SK-N-SH treated with all-trans-retinoic acid at 6 μM for 48 hours (cell line): ENCODE results near the gene KRT80.

Experiments
- ATAC-seq: fragments of 200-7000 bp; cut with Tn5 transposase; 3 replicates; pipeline ENCODE4 v1.9.1; 2020; ENCODE audit warnings: mild to moderate bottlenecking, moderate library complexity
- ARNTL ChIP-seq: fragments of 450-650 bp; formaldehyde crosslinking; IDR thresholded peaks from 2 replicates; pipeline ENCODE4 v1.5.0; 2020; ENCODE audit warnings: low read depth, mild to moderate bottlenecking, moderate library complexity, borderline replicate concordance
- BACH2 ChIP-seq: fragments of 250-450 bp; sonication (Bioruptor Pico); IDR thresholded peaks from 2 replicates; pipeline ENCODE4 v1.9.0; 2021; ENCODE audit warnings: mild to moderate bottlenecking, borderline replicate concordance
- CSDC2 ChIP-seq: fragments of 250-450 bp; sonication (Bioruptor Pico); IDR thresholded peaks from 2 replicates; pipeline ENCODE4 v1.5.0; 2020; ENCODE audit warnings: mild to moderate bottlenecking, moderate library complexity
- ESRRG ChIP-seq: fragments of 250-450 bp; sonication (Bioruptor Pico); IDR thresholded peaks from 2 replicates; pipeline ENCODE4 v1.6.1; 2021; ENCODE audit warnings: mild to moderate bottlenecking
- GLIS3 ChIP-seq: fragments of 250-450 bp; sonication (Bioruptor Pico); IDR thresholded peaks from 2 replicates; pipeline ENCODE4 v1.5.0; 2020; ENCODE audit warnings: mild to moderate bottlenecking, moderate library complexity
- ISL1 ChIP-seq: fragments of 250-450 bp; sonication (Bioruptor Pico); IDR thresholded peaks from 2 replicates; pipeline ENCODE4 v2.1.2; 2022; ENCODE audit warnings: mild to moderate bottlenecking, moderate library complexity
- PATZ1 ChIP-seq: fragments of 250-450 bp; sonication (Bioruptor Pico); IDR thresholded peaks from 2 replicates; pipeline ENCODE4 v1.8.0; 2020; ENCODE audit warnings: mild to moderate bottlenecking, moderate library complexity, borderline replicate concordance
- RARB ChIP-seq: fragments of 250-450 bp; sonication (Bioruptor Pico); IDR thresholded peaks from 2 replicates; pipeline ENCODE4 v1.8.0; 2021; ENCODE audit warnings: mild to moderate bottlenecking, moderate library complexity
- SNAI2 ChIP-seq: fragments of 250-450 bp; sonication (Bioruptor Pico); IDR thresholded peaks from 2 replicates; pipeline ENCODE4 v1.5.0; 2020; ENCODE audit warnings: mild to moderate bottlenecking, moderate library complexity
- TCF4 ChIP-seq: fragments of 250-450 bp; sonication (Bioruptor Pico); IDR thresholded peaks from 2 replicates; pipeline ENCODE4 v1.8.0; 2021; ENCODE audit warnings: mild to moderate bottlenecking, moderate library complexity, borderline replicate concordance
- TOX ChIP-seq: fragments of 250-450 bp; sonication (Bioruptor Pico); IDR thresholded peaks from 2 replicates; pipeline ENCODE4 v1.8.0; 2021; ENCODE audit warnings: mild to moderate bottlenecking, moderate library complexity, borderline replicate concordance
- TSHZ2 ChIP-seq: fragments of 250-450 bp; sonication (Bioruptor Pico); IDR thresholded peaks from 2 replicates; pipeline ENCODE4 v1.5.0; 2020; ENCODE audit warnings: mild to moderate bottlenecking, moderate library complexity
- ZC3H10 ChIP-seq: fragments of 250-450 bp; sonication (Bioruptor Pico); IDR thresholded peaks from 2 replicates; pipeline ENCODE4 v1.5.1; 2021; ENCODE audit warnings: mild to moderate bottlenecking, moderate library complexity
- ZFP3 ChIP-seq: fragments of 250-450 bp; sonication (Bioruptor Pico); IDR thresholded peaks from 2 replicates; pipeline ENCODE4 v1.5.0; 2020; ENCODE audit warnings: mild to moderate bottlenecking, moderate library complexity
- ZFP30 ChIP-seq: fragments of 450-650 bp; formaldehyde crosslinking; IDR thresholded peaks from 2 replicates; pipeline ENCODE4 v1.5.0; 2022; ENCODE audit warnings: mild to moderate bottlenecking, moderate library complexity
- ZNF565 ChIP-seq: fragments of 450-650 bp; formaldehyde crosslinking; conservative IDR thresholded peaks from 2 replicates; pipeline ENCODE4 v1.5.0; 2020; ENCODE audit warnings: low read depth, mild to moderate bottlenecking, moderate library complexity
- ZNF70 ChIP-seq: fragments of 450-650 bp; formaldehyde crosslinking; IDR thresholded peaks from 2 replicates; pipeline ENCODE4 v1.5.0; 2020; ENCODE audit warnings: mild to moderate bottlenecking, moderate library complexity
- ZNF8 ChIP-seq: fragments of 450-650 bp; formaldehyde crosslinking; IDR thresholded peaks from 2 replicates; pipeline ENCODE4 v1.5.0; 2020; ENCODE audit warnings: mild to moderate bottlenecking, moderate library complexity
- TF ChIP-seq, protein P1 (sequence below): fragments of 250-450 bp; sonication (Bioruptor Pico); IDR thresholded peaks from 2 replicates; pipeline ENCODE4 v1.5.1; 2020; ENCODE audit warnings: low read depth, mild to moderate bottlenecking, moderate library complexity
- TF ChIP-seq, protein P2 (sequence below): fragments of 250-450 bp; sonication (Bioruptor Pico); IDR thresholded peaks from 2 replicates; pipeline ENCODE4 v1.8.0; 2021; ENCODE audit warnings: low read depth, mild to moderate bottlenecking, moderate library complexity, borderline replicate concordance
- TF ChIP-seq, protein P3 (sequence below): fragments of 250-450 bp; sonication (Bioruptor Pico); IDR thresholded peaks from 2 replicates; pipeline ENCODE4 v1.5.1; 2021; ENCODE audit warnings: mild to moderate bottlenecking, moderate library complexity

Gene KRT80

DNA sequence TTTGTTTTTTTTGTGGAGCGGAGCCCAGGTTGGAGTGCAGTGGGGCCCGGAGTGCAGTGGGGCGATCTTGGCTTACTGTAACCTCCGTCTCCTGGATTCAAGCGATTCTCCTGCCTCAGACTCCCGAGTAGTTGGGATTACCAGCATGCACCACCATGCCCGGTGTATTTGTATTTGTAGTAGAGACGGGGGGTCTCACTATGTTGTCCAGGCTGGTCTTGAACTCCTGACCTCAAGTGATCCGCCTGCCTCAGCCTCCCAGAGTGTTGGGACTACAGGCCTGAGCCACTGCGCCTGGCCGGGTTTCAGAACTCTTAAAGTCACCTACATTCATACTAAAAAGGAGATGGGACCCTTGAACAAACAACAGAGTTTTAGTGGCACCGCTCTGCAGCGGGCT lies 52.7 kb downstream of the KRT80 start:
- no peak for TF ChIP-seq SNAI2 (CRISPR knock-in tag)
- TF ChIP-seq ZC3H10 (CRISPR knock-in tag): no peak
- no peak for TF ChIP-seq TCF4 (CRISPR knock-in tag)
- no peak for TF ChIP-seq ZFP30 (CRISPR knock-in tag)
- no peak for TF ChIP-seq PATZ1 (CRISPR knock-in tag)
- TF ChIP-seq, protein P1, sequence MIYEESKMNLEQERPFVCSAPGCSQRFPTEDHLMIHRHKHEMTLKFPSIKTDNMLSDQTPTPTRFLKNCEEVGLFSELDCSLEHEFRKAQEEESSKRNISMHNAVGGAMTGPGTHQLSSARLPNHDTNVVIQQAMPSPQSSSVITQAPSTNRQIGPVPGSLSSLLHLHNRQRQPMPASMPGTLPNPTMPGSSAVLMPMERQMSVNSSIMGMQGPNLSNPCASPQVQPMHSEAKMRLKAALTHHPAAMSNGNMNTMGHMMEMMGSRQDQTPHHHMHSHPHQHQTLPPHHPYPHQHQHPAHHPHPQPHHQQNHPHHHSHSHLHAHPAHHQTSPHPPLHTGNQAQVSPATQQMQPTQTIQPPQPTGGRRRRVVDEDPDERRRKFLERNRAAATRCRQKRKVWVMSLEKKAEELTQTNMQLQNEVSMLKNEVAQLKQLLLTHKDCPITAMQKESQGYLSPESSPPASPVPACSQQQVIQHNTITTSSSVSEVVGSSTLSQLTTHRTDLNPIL (CRISPR knock-in tag): no peak
- TF ChIP-seq RARB: no peak
- TF ChIP-seq ZNF8 (CRISPR knock-in tag): no peak
- no peak for TF ChIP-seq TSHZ2 (CRISPR knock-in tag)
- TF ChIP-seq, protein P2, sequence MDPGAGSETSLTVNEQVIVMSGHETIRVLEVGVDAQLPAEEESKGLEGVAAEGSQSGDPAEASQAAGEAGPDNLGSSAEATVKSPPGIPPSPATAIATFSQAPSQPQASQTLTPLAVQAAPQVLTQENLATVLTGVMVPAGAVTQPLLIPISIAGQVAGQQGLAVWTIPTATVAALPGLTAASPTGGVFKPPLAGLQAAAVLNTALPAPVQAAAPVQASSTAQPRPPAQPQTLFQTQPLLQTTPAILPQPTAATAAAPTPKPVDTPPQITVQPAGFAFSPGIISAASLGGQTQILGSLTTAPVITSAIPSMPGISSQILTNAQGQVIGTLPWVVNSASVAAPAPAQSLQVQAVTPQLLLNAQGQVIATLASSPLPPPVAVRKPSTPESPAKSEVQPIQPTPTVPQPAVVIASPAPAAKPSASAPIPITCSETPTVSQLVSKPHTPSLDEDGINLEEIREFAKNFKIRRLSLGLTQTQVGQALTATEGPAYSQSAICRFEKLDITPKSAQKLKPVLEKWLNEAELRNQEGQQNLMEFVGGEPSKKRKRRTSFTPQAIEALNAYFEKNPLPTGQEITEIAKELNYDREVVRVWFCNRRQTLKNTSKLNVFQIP (CRISPR knock-in tag): no peak
- TF ChIP-seq GLIS3: no peak
- ATAC-seq: no peak

DNA sequence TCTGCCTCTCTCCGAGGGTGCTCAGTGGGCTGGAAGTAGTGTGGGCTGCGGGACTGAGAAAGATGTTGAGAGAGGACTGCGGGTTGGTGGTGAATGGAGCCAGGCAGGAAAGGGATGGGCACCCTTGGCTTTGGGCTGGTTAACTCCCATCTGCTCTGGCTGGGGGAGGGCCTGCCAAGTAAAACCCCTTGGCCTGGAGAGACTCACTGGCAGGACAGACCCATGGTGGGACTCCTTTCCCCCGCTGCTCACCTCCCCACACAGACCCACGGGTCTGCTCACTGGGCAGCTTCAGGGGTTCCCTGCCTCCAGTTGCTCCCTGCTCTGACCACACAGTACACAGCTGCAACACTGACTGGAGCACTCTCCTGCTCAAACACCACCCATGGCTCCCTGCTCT lies 54.1 kb downstream of the KRT80 start:
- TF ChIP-seq RARB (no peak), SNAI2 (CRISPR knock-in tag) (no peak), GLIS3 (no peak), ZNF565 (no peak), TOX (CRISPR knock-in tag) (no peak), PATZ1 (CRISPR knock-in tag) (no peak), ARNTL (CRISPR knock-in tag) (no peak), ESRRG (CRISPR knock-in tag) (no peak), BACH2 (CRISPR knock-in tag) (no peak), ZNF70 (CRISPR knock-in tag) (no peak), ZNF8 (CRISPR knock-in tag) (no peak), CSDC2 (CRISPR knock-in tag) (no peak), TSHZ2 (CRISPR knock-in tag) (no peak), TCF4 (CRISPR knock-in tag) (no peak), ZFP30 (CRISPR knock-in tag) (no peak), ZFP3 (CRISPR knock-in tag) (no peak), ISL1 (CRISPR knock-in tag) (no peak), ZC3H10 (CRISPR knock-in tag) (no peak)
- TF ChIP-seq, protein P2 (CRISPR knock-in tag): no peak
- TF ChIP-seq, protein P3, sequence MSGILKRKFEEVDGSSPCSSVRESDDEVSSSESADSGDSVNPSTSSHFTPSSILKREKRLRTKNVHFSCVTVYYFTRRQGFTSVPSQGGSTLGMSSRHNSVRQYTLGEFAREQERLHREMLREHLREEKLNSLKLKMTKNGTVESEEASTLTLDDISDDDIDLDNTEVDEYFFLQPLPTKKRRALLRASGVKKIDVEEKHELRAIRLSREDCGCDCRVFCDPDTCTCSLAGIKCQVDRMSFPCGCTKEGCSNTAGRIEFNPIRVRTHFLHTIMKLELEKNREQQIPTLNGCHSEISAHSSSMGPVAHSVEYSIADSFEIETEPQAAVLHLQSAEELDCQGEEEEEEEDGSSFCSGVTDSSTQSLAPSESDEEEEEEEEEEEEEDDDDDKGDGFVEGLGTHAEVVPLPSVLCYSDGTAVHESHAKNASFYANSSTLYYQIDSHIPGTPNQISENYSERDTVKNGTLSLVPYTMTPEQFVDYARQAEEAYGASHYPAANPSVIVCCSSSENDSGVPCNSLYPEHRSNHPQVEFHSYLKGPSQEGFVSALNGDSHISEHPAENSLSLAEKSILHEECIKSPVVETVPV: no peak
- ATAC-seq: no peak
